Caco-2 (cell line): ENCODE measurements around the gene ZNF543. TPM values are rescaled to one million over a fixed set of nuclear protein-coding genes. Genes with fewer than 3 reads are reported as not detected.

Experiments used
- Bru-seq: library from RNA; stranded (reverse); fragments of 400-500 nt; gene quantifications from one replicate; lab custom pipeline; 2021; lab: Mats Ljungman, UMichigan
- BruChase-seq, 2 experiments: library from RNA; stranded (reverse); fragments of 400-500 nt; gene quantifications; one replicate each; lab custom pipeline; 2021; lab: Mats Ljungman, UMichigan
- BruUV-seq: library from RNA; stranded (reverse); fragments of 400-500 nt; replicated peaks from 2 replicates; lab custom pipeline; 2021; lab: Mats Ljungman, UMichigan
- CTCF ChIA-PET: fragments of 300-600 bp; sonication (Branson Sonifier 250); formaldehyde crosslinking; loops from one replicate; lab custom pipeline; 2022; ENCODE audit warnings: antibody characterized with exemption; lab: Charles Lee
- POLR2A ChIA-PET: fragments of 300-600 bp; sonication (Branson Sonifier 250); formaldehyde crosslinking; loops from one replicate; lab custom pipeline; 2022; ENCODE audit warnings: antibody characterized with exemption; lab: Charles Lee
- DNase-seq, 2 experiments: peaks; one replicate each; pipeline versions ENCODE4 v3.0.0 to v3.0.0-alpha.2; 2020 to 2022
- H3K27me3 ChIP-seq: replicated peaks from 2 replicates; pipeline ENCODE4 v1.6.0; 2011; ENCODE audit warnings: low read length; ENCODE audit not compliant: control insufficient read depth, insufficient read depth
- H3K36me3 ChIP-seq: 2 replicates; pipeline ENCODE4 v1.5.1; 2011; ENCODE audit warnings: low read length; ENCODE audit not compliant: control insufficient read depth, insufficient read depth
- H3K4me1 ChIP-seq: fragments of 250-450 bp; sonication (Bioruptor Pico); 2 replicates; pipeline ENCODE4 v1.5.1; 2020; ENCODE audit warnings: mild to moderate bottlenecking
- H3K4me3 ChIP-seq: 2 replicates; pipeline ENCODE4 v1.5.1; 2011; ENCODE audit warnings: low read depth, mild to moderate bottlenecking, control low read depth, low read length
- H3K9me3 ChIP-seq: fragments of 250-450 bp; sonication (Bioruptor Pico); 2 replicates; pipeline ENCODE4 v1.5.1; 2020; ENCODE audit warnings: mild to moderate bottlenecking, moderate library complexity
- H3K27ac Mint-ChIP-seq: one replicate; pipeline ENCODE4 v1.8.0; 2022; ENCODE audit warnings: mixed read lengths; ENCODE audit not compliant: unreplicated experiment
- H3K27me3 Mint-ChIP-seq: one replicate; pipeline ENCODE4 v1.8.0; 2022; ENCODE audit warnings: mixed read lengths; ENCODE audit not compliant: insufficient read depth, unreplicated experiment
- H3K36me3 Mint-ChIP-seq: one replicate; pipeline ENCODE4 v1.8.0; 2022; ENCODE audit warnings: mild to moderate bottlenecking, mixed read lengths; ENCODE audit not compliant: insufficient read depth, unreplicated experiment
- H3K4me1 Mint-ChIP-seq: one replicate; pipeline ENCODE4 v1.8.0; 2022; ENCODE audit warnings: low read depth, mixed read lengths; ENCODE audit not compliant: unreplicated experiment
- H3K4me3 Mint-ChIP-seq: one replicate; pipeline ENCODE4 v1.8.0; 2022; ENCODE audit warnings: mild to moderate bottlenecking, moderate library complexity, mixed read lengths; ENCODE audit not compliant: unreplicated experiment
- H3K9me3 Mint-ChIP-seq: one replicate; pipeline ENCODE4 v1.8.0; 2022; ENCODE audit warnings: mixed read lengths; ENCODE audit not compliant: unreplicated experiment
- CTCF ChIP-seq, 2 experiments: fragments of 200-600 bp in 1 of 2; IDR thresholded peaks; 1 replicate in 1 of 2; 2 replicates in 1 of 2; pipeline versions ENCODE4 v1.5.1 to v1.8.0; 2011 to 2022; ENCODE audit warnings: antibody characterized with exemption in 1 of 2, control low read depth in 1 of 2, inconsistent platforms in 1 of 2, low read depth in 1 of 2, low read length in 1 of 2, mild to moderate bottlenecking in 1 of 2, moderate library complexity in 1 of 2; ENCODE audit not compliant: insufficient read depth in 1 of 2, severe bottlenecking in 1 of 2, unreplicated experiment in 1 of 2
- intact Hi-C: fragments of 100-400 bp; cut with micrococcal nuclease; formaldehyde crosslinking; loops from one replicate; pipeline ENCODE4 v1.10.0; 2022; ENCODE audit not compliant: unreplicated experiment
- long read RNA-seq: library from polyadenylated mRNA; stranded (forward); transcript quantifications from one replicate; pipeline ENCODE4 v2.0.0, GENCODE V29; 2022
- total RNA-seq: library from RNA; stranded (reverse); gene quantifications from 2 replicates; pipeline ENCODE4 v1.2.3, GENCODE V29; 2022

The ZNF543 gene
- total RNA-seq (3.3 and 3.5 TPM in 2 replicates), Bru-seq, nascent RNA (percentile 55 among the genes with signal in this experiment), BruChase-seq, experiment 1, labeled RNA remaining after a 2-hour chase (percentile 68 among the genes with signal in this experiment), BruChase-seq, experiment 2, labeled RNA remaining after a 6-hour chase (percentile 64 among the genes with signal in this experiment)
- long read RNA-seq, partial matches to known transcripts: 0 of 1 reads
- long read RNA-seq, other reads (novel, unspliced or antisense): 0 of 1 reads

- no peaks in the 10 kb centered on the region for H3K4me1 Mint-ChIP-seq
- Histone ChIP-seq H3K4me3 (peak within 1 kb of the TSS; percentile 47), H3K36me3 (no peaks in the 10 kb centered on the region), H3K9me3 (no peaks in the 10 kb centered on the region), H3K27me3 (no peaks in the 10 kb centered on the region), H3K4me1 (no peaks in the 10 kb centered on the region)
- peak within 1 kb of the TSS; percentile 55 for H3K27ac Mint-ChIP-seq
- peaks cover 10% of the 10 kb centered on the region for H3K36me3 Mint-ChIP-seq
- no TSS peak for BruUV-seq
- DNase-seq: peak; percentile 86 to 89
- H3K27me3 Mint-ChIP-seq: peaks cover under 1% of the 10 kb centered on the region
- no peaks in the 10 kb centered on the region for H3K9me3 Mint-ChIP-seq
- ChIA-PET POLR2A (no interaction called here), CTCF (no interaction called here)
- no peak for TF ChIP-seq CTCF (IDR thresholded peaks at IDR 0.05; ENCODE audit: insufficient read depth in 1 of 2, low read depth in 1 of 2, low read length in 1 of 2, severe bottlenecking in 1 of 2, unreplicated experiment in 1 of 2)
- H3K4me3 Mint-ChIP-seq: peak within 1 kb of the TSS; percentile 70
- intact Hi-C loops: no loop called here
Observed at GRCh38 chr19:57320180-57321084, at the start of gene ZNF543. TSS of gene ZNF543 (plus strand) at chr19:57320472. CDS start at chr19:57320854, 382 bp downstream.

GRCh38 chr19:57271280-57271679 lies 49.0 kb upstream of the ZNF543 start:
- Histone ChIP-seq H3K4me3 (no peak overlapping the region), H3K9me3 (no peaks in the 10 kb centered on the region), H3K27me3 (no peaks in the 10 kb centered on the region), H3K36me3 (no peaks in the 10 kb centered on the region; the same call in 1 of the 2 replicates), H3K4me1 (peaks cover 9% of the 10 kb centered on the region; the same call in 1 of the 2 replicates)
- H3K9me3 Mint-ChIP-seq: no peaks in the 10 kb centered on the region
- POLR2A ChIA-PET: interaction anchor here (0.6 kb wide), 1 partner anchor 728 kb away, joined by 3 read pairs; no protein-coding TSS in a partner anchor
- no peak overlapping the region for H3K27ac Mint-ChIP-seq
- BruUV-seq: no TSS peak
- DNase-seq: no peak
- peaks cover 7% of the 10 kb centered on the region for H3K4me1 Mint-ChIP-seq
- no peak overlapping the region for H3K4me3 Mint-ChIP-seq
- CTCF ChIA-PET: no interaction called here
- TF ChIP-seq CTCF (IDR thresholded peaks at IDR 0.05; ENCODE audit: insufficient read depth in 1 of 2, low read depth in 1 of 2, low read length in 1 of 2, severe bottlenecking in 1 of 2, unreplicated experiment in 1 of 2): no peak
- H3K27me3 Mint-ChIP-seq: no peaks in the 10 kb centered on the region
- no peaks in the 10 kb centered on the region for H3K36me3 Mint-ChIP-seq
- intact Hi-C loops: no loop called here

- Histone ChIP-seq H3K4me1 (no peaks in the 10 kb centered on the region), H3K9me3 (no peaks in the 10 kb centered on the region), H3K27me3 (no peaks in the 10 kb centered on the region), H3K4me3 (no peak overlapping the region), H3K36me3 (no peaks in the 10 kb centered on the region; the same call in 1 of the 2 replicates)
- H3K36me3 Mint-ChIP-seq: peaks cover 5% of the 10 kb centered on the region
- ChIA-PET CTCF (no interaction called here), POLR2A (interaction anchor here (0.6 kb wide), 1 partner anchor 33 kb away, joined by 3 read pairs; the partner anchor contains the start of gene ZNF805)
- no peak for DNase-seq
- no peaks in the 10 kb centered on the region for H3K4me1 Mint-ChIP-seq
- H3K27me3 Mint-ChIP-seq: no peaks in the 10 kb centered on the region
- H3K27ac Mint-ChIP-seq: no peak overlapping the region
- H3K9me3 Mint-ChIP-seq: no peaks in the 10 kb centered on the region
- TF ChIP-seq CTCF (IDR thresholded peaks at IDR 0.05; ENCODE audit: insufficient read depth in 1 of 2, low read depth in 1 of 2, low read length in 1 of 2, severe bottlenecking in 1 of 2, unreplicated experiment in 1 of 2): no peak
- no peak overlapping the region for H3K4me3 Mint-ChIP-seq
- no TSS peak for BruUV-seq
- intact Hi-C loops: no loop called here
Observed at GRCh38 chr19:57273014-57273413, 47.3 kb upstream of the ZNF543 start.
